DOHH2 (cell line): ENCODE measurements around the gene MUSTN1.

ENCODE experiments used
- H3F3A ChIP-seq: fragments of 200-600 bp; sonication (generic), shearing (Covaris generic); 2 replicates; pipeline ENCODE4 v1.6.0; 2016; ENCODE audit warnings: antibody characterized with exemption, mild to moderate bottlenecking; ENCODE audit not compliant: control insufficient read depth, insufficient read depth
- H3K27ac ChIP-seq: fragments of 200-600 bp; sonication (generic); 2 replicates; pipeline ENCODE4 v1.5.1; 2014; ENCODE audit warnings: low read depth, mild to moderate bottlenecking, low read length, moderate library complexity
- H3K27me3 ChIP-seq: fragments of 200-600 bp; sonication (generic); 2 replicates; pipeline ENCODE4 v1.6.1; 2014; ENCODE audit warnings: mild to moderate bottlenecking, low read length, mixed read lengths; ENCODE audit not compliant: control insufficient read depth
- H3K36me3 ChIP-seq: fragments of 200-600 bp; sonication (generic); 2 replicates; pipeline ENCODE4 v1.6.1; 2014; ENCODE audit warnings: mild to moderate bottlenecking, low read length, moderate library complexity, mixed read lengths; ENCODE audit not compliant: control insufficient read depth
- H3K4me1 ChIP-seq: fragments of 200-600 bp; sonication (generic); 2 replicates; pipeline ENCODE4 v1.6.1; 2014; ENCODE audit warnings: mild to moderate bottlenecking, low read length, mixed read lengths; ENCODE audit not compliant: control insufficient read depth
- H3K4me2 ChIP-seq: fragments of 200-600 bp; sonication (generic); 2 replicates; pipeline ENCODE4 v1.6.0; 2014; ENCODE audit warnings: mild to moderate bottlenecking, low read length, moderate library complexity
- H3K4me3 ChIP-seq: fragments of 200-600 bp; sonication (generic); 2 replicates; pipeline ENCODE4 v1.5.1; 2014; ENCODE audit warnings: mild to moderate bottlenecking, low read length, mixed read lengths
- H3K79me2 ChIP-seq: fragments of 200-600 bp; sonication (generic); 2 replicates; pipeline ENCODE4 v1.6.1; 2014; ENCODE audit warnings: mild to moderate bottlenecking, low read length, mixed read lengths; ENCODE audit not compliant: control insufficient read depth
- H3K9me2 ChIP-seq: fragments of 200-600 bp; sonication (generic); replicated peaks from 2 replicates; pipeline ENCODE4 v1.6.1; 2014; ENCODE audit warnings: mild to moderate bottlenecking, low read length, mixed read lengths; ENCODE audit not compliant: control insufficient read depth
- H3K9me3 ChIP-seq: fragments of 200-600 bp; sonication (generic); 2 replicates; pipeline ENCODE4 v1.6.1; 2014; ENCODE audit warnings: antibody characterized with exemption, low read length, mixed read lengths; ENCODE audit not compliant: control insufficient read depth, insufficient read depth
- H4K20me1 ChIP-seq: fragments of 200-600 bp; sonication (generic); 2 replicates; pipeline ENCODE4 v1.6.0; 2014; ENCODE audit warnings: low read depth, mild to moderate bottlenecking, antibody characterized with exemption, low read length, moderate library complexity; ENCODE audit not compliant: control insufficient read depth, insufficient read depth
- CTCF ChIP-seq: fragments of 200-600 bp; sonication (generic); IDR thresholded peaks from one replicate; pipeline ENCODE4 v1.5.1; 2014; ENCODE audit warnings: antibody characterized with exemption, mild to moderate bottlenecking, low read depth, low read length; ENCODE audit not compliant: poor library complexity, severe bottlenecking
- EZH2phosphoT487 ChIP-seq: fragments of 200-600 bp; sonication (generic); IDR thresholded peaks from 2 replicates; pipeline ENCODE4 v1.6.1; 2017; ENCODE audit warnings: borderline replicate concordance, mild to moderate bottlenecking, antibody characterized with exemption, low read length, moderate library complexity, mixed read lengths

MUSTN1 gene

GRCh38 chr3:52834871-52835501, at the start of gene MUSTN1:
Gene MUSTN1, minus strand, starts transcription at chr3:52835019. Its CDS starts 71 bp downstream, at chr3:52834948.
- Histone ChIP-seq H3K36me3 (no peaks in the 10 kb centered on the region), H3K27me3 (no peaks in the 10 kb centered on the region), H3K79me2 (no peaks in the 10 kb centered on the region), H3K9me3 (no peaks in the 10 kb centered on the region), H3K4me1 (no peaks in the 10 kb centered on the region), H3K4me3 (no peak within 1 kb of the TSS), H3K4me2 (no peak within 1 kb of the TSS), H3F3A (no peaks in the 10 kb centered on the region), H4K20me1 (no peaks in the 10 kb centered on the region), H3K9me2 (no peaks in the 10 kb centered on the region), H3K27ac (no peak within 1 kb of the TSS)
- TF ChIP-seq CTCF (no peak), EZH2phosphoT487 (no peak)

- H3K79me2 ChIP-seq, result peaks cover 6% of the 10 kb centered on the region; the same call in 1 of the 2 replicates
Measured at GRCh38 chr3:52882377-52882776, 47.6 kb upstream of the MUSTN1 start.

GRCh38 chr3:52881871-52882270, 47.1 kb upstream of the MUSTN1 start:
- peaks cover 11% of the 10 kb centered on the region for H3K36me3 ChIP-seq
- H4K20me1 ChIP-seq, result no peaks in the 10 kb centered on the region
- no peaks in the 10 kb centered on the region for H3K9me3 ChIP-seq
- H3K9me2 ChIP-seq, result no peaks in the 10 kb centered on the region
- no peaks in the 10 kb centered on the region for H3F3A ChIP-seq
- H3K4me2 ChIP-seq, result no peak overlapping the region
- no peaks in the 10 kb centered on the region for H3K4me1 ChIP-seq
- H3K27me3 ChIP-seq, result no peaks in the 10 kb centered on the region
- peaks cover 3% of the 10 kb centered on the region; the same call in 1 of the 2 replicates for H3K79me2 ChIP-seq
- H3K4me3 ChIP-seq, result no peak overlapping the region
- TF ChIP-seq CTCF (no peak), EZH2phosphoT487 (no peak)
- no peak overlapping the region for H3K27ac ChIP-seq

More at GRCh38 chr3:52882377-52882776, 47.6 kb upstream of the MUSTN1 start:
- Histone ChIP-seq H3K27me3 (no peaks in the 10 kb centered on the region), H3K9me3 (no peaks in the 10 kb centered on the region), H3K4me3 (no peak overlapping the region), H3K36me3 (peaks cover 11% of the 10 kb centered on the region), H4K20me1 (no peaks in the 10 kb centered on the region), H3F3A (no peaks in the 10 kb centered on the region), H3K9me2 (no peaks in the 10 kb centered on the region), H3K27ac (no peak overlapping the region), H3K4me1 (no peaks in the 10 kb centered on the region), H3K4me2 (no peak overlapping the region)
- TF ChIP-seq EZH2phosphoT487, result no peak
- TF ChIP-seq CTCF, result no peak
